ENCODE data around the gene HKDC1.
"Not testable (repeated sequence)": the region's sequence is repeated elsewhere in the genome, so short reads cannot be mapped to it uniquely, and the experiment has no call there.

The HKDC1 gene, protein sequence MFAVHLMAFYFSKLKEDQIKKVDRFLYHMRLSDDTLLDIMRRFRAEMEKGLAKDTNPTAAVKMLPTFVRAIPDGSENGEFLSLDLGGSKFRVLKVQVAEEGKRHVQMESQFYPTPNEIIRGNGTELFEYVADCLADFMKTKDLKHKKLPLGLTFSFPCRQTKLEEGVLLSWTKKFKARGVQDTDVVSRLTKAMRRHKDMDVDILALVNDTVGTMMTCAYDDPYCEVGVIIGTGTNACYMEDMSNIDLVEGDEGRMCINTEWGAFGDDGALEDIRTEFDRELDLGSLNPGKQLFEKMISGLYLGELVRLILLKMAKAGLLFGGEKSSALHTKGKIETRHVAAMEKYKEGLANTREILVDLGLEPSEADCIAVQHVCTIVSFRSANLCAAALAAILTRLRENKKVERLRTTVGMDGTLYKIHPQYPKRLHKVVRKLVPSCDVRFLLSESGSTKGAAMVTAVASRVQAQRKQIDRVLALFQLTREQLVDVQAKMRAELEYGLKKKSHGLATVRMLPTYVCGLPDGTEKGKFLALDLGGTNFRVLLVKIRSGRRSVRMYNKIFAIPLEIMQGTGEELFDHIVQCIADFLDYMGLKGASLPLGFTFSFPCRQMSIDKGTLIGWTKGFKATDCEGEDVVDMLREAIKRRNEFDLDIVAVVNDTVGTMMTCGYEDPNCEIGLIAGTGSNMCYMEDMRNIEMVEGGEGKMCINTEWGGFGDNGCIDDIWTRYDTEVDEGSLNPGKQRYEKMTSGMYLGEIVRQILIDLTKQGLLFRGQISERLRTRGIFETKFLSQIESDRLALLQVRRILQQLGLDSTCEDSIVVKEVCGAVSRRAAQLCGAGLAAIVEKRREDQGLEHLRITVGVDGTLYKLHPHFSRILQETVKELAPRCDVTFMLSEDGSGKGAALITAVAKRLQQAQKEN

DNA sequence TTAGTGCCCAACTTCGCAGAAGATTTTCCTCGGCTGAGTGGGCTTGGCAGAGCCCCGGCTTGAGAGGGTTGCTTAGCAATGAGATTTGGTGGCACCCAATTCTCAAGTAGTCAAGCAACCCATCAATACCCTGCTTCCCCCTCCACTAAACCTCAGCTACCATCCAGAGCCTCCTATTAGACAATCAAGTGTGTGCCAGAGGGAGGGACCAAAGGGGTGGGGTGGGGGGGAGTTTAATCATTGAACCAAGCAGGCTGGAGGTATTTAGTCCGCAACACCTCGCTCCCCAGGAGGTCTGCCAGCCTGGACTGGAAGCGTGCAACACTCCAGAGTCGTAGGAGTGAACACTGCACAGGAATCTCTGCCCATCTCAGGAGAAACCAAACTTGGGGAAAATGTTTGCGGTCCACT, at the start of gene HKDC1:
Gene HKDC1 (plus strand): TSS at position 292 of the 411 bp plus-strand sequence. CDS start 104 bp downstream, at position 396.
- no peak for DNase-seq

DNA sequence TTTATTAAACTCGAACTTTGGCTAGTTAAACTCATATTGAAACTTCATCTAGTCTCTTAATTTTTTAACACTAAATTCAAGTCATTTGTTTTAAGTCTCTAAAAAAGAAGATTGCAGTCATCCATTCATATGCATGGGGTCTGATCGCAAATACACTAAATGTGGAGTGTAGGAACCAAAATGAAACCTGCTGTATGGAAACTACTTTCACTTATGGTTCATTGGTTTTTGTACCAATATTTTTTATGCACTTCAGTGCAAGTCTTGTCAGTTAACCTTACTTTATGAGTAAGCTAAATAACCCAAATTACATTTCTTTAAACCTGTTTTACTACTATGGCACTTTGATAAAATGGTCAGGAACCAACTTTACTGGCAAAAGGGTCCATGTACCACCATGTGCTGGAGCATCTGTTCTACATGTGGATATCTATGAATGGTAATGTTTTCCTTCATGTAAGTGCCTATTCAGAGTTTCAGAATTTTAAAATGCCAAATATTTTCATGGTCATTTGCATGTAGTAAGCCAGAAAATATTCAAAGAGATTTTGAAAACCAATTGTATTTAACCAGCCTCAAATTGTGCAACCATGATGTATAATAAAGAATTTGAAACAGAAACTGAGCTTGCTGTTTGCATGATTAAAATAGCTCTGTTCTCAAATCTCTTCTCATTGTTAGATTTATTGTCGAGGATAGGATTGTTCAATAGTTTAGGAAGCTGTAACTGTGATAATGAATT, 47.7 kb upstream of the HKDC1 start:
- DNase-seq = no peak

DNA sequence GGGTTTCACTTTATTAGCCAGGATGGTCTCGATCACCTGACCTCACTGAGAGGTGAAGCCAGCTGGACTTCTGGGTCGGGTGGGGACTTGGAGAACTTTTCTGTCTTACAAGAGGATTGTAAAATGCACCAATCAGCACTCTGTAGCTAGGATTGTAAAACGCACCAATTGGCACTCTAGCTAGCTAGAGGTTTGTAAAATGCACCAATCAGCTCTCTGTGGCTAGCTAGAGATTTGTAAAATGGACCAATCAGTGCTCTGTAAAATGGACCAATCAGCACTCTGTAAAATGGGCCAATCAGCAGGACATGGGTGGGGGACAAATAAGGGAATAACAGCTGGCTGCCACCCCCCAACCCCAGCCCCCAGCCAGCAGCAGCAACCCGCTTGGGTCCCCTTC, 44.8 kb upstream of the HKDC1 start:
- DNase-seq = not testable (repeated sequence)

DNA sequence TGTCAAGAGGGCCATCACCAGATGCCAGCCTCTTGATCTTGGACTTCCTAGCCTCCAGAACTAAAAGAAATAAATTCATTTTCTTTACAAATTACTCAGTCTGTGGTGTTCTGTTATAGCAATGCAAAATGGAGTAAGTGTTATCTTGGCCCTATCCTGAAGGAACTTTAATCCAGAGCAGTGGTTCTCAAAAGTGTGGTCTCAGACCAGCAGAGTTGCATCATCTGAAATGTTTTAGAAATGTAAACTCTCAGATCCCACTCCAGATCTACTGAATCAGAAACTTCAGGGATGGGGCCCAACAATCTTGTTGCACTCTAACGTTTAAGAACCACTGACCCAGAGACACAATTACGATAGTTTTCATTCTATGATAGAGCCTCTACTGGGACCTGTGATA, 43.3 kb upstream of the HKDC1 start:
- DNase-seq = no peak

DNA sequence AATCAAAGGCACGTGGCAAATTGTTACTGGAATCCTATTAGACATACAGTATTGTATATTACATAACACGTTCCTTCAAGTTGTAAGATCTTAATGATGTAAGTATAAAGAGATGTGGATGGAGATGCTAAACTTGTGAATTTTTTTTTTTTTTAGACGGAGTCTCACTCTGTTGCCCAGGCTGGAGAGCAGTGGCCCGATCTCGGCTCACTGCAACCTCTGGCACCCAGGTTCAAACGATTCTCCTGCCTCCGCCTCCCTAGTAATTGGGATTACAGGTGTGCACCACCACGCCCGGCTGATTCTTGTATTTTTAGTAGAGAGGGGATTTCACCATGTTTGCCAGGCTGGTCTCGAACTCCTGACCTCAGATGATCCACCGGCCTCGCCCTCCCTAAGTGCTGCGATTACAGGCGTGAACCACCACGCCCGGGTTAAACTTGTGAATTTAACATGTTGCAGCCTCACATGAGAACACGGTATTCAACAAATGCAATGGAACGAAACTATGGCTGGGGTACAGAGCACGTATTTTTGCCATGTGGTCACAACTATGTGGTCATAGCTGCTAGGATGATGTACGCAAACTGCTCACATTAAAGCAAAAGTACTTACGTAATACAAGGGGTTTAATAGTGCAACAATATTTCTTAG, 40.9 kb upstream of the HKDC1 start:
- no peak for DNase-seq

DNA sequence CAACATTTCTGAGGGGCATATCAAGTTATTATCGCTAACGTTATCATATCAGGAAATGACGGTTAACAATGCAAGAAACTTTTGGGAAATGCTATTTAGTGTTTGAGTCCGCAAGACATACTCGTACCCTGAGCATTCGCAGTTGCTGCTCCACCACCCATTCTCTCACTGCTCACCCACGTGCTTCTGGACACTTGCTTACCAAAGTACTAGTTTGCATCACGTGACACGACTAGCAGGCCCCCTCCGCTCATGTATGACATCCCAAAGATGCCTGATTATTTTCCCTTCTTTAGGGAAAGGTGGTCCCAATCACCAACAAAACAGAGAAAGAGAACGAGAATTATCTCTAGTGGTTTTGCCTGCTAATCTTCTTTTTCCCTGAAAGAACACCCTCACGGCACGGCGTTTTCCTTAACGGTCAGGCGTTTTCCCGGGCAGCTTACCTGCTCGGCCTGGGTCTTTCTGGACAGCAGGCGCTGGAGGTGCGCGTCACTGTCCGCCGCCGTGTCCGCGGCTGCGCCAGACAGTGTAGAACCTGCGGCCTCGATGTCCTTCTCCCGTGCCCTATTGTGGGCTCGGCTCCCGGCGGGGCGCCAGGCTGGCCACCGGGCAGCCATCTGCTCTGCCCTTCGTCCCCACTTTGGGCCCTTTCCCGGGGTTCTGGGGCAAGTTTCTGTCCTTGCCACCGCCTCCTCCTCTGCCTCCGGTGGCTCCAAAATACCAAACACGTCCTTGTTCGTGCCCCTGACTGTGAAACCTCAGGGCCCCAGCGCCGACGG, 40.2 kb upstream of the HKDC1 start, which contains the start of gene SUPV3L1:
Gene SUPV3L1 (plus strand): TSS at position 492 of the 782 bp plus-strand sequence. CDS start 58 bp downstream, at position 550.
- peak; percentile 83 for DNase-seq

DNA sequence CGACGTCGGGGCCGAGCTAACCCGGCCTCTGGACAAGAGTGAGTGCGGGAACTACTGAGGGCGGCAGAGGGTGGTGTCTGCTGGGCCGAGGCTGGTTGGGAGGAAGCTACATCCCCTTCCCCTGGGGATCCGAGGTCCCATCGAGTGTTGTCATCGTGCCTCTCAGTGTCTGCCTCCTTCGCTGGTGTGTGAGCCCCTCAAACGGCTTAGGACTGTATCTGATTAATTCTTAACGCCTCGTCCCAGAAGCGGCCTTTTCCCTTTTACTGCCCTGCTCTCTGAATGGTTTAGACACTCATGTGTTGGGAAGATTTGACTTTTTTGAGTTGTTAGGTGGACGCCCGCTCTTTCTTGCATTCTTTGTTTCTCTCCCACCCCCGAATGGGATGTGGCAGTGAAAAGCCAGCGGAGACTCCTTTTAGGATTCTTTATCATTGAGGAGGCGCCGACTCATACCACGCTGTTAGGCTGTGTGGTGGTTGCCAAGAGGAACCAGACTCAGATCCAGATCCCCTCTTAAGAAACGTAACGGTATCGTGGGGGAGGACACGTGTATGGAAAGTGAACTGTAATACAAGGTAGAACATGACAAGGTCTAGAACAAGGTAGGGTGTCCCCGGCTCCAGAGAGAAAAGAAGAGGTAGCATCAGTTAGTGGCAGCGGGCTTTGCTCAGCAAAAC, 39.5 kb upstream of the HKDC1 start:
- no peak for DNase-seq

DNA sequence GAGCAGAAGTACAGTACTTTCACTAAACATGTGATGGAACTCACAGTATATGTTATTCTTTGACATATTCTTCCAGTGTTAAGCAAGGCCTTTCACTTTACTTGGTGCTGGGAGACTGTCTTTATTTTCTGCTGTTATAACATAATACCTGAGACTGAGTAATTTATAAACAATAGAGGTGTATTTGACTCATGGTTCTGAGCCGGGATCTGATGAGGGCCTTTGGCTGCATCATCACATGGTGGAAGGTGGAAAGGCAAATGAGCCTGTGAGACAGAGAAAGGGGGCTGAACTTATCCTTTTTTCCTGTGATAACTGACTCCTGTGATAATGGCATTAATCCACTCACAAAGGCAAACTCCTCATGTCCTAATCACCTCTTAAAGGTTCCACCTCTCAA, 38.7 kb upstream of the HKDC1 start:
- no peak for DNase-seq

DNA sequence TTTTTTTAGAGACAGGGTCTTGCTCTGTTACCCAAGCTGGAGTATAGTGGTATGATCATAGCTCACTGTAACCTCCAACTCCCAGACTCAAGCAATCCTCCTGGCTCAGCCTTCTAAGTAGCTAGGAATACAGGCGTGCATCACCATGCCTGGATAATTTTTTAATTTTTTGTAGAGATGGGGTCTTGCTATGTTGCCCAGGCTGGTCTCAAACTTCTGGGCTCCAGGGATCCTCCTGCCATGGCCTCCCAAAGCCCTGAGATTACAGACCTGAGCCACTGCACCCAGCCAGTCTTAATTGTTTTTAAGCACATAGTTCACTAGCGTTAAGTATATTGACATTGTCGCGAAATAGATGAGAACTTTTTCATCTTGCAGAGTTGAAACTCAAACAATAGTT, 38.1 kb upstream of the HKDC1 start:
- DNase-seq = no peak

DNA sequence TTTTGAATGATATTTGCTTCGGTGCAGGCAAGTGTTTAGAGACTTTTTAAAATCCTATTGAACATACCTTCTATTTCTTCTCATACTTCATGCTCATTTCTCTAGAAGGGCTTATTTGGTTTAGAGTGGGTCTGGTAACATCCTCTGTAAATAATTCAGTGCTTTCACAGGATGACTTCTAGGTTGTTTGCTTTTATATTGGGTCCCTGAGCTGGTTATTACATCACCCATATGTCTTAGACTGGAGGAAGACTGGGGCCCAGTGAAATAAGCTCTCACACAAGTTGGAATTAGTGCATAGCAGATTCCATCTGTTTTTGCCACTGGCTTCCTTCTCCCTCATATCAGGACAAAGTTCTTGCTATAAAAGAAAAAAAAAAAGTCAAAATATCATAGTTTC, 33.6 kb upstream of the HKDC1 start:
- DNase-seq = no peak

DNA sequence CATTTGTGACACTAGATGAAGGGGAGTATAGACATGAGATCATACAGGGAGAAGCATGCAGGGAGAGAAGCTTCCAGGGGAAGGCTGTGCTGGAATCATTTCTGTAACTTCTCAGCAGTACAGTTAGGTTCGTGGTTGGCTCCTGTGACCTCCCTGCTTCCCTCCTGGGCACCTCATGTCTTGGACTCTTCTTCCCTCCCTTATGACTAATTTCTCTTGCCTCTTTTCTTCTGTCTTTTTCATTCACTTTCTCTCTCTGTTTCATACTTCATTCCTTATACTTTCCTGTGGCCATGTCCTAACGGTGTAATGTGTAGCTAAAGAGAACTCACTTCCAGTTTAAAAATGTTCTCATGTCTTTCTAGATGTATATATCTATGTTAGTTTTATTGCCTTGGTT, 19.1 kb upstream of the HKDC1 start:
- DNase-seq = no peak

DNA sequence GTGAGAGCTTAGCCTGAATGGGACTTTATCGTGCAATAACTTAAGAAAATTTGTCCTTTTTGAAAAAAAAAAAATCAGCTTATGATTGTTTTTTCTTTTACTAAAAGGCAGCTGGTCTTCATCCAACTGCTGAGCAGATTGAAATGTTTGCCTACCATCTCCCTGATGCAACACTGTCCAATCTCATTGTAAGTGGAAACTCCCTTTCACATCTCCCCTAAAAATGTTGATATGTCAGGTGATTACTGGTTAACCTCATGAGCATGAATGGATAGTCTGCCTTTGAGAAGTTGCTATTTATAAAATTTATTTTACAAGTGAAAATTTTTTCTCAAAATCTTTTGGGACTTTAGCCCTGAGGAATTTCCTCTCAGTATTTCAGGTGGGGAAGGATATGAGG, 17.8 kb upstream of the HKDC1 start:
- DNase-seq = no peak

DNA sequence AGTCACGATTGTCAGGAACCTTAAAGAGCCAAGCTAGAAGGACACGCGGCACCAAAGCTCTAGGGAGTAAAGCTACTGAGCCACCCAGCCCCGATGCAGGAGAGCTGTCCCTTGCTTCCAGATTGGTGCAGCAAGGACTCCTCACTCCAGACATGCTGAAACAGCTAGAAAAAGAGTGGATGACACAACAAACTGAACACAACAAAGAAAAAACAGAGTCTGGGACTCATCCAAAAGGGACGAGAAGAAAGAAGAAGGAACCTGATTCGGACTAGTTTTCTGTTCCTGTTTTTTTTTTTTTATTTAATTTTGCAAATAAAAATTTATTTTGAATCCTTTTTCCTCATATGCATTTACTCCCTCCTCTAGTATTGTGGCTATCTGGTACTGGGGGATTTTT, 11.4 kb upstream of the HKDC1 start:
- no peak for DNase-seq

DNA sequence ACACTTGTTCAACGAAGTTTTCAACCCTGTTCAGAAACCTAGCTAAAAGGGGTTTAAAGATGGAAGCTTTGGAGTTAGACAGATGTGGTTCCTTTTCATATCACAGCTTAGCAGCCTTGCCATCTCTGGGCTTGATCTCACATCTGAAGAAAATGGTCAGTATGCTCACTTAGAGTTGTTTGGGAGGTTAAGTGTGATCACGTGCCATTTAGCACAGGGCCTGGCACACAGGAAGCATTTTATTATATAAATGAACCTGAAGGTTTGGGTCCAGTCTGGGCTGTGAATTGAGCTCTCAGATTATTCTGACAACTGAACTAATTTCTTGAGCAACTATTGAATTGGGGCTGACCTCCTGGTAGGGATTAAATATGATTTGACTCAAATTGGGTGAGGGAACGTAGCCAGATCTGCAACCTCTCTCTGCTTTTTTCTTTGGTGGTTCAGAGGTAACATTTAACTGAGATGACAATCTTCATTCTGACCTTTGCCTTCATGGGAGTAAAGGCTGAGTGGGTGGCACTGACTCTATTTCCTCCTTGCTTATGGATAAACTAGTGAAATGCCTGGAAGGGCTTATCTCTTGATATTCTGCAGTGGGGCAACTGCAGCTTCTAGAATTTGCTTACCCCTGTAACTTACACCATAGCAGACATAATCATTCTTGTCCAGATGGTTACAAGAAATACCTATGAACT, 10.2 kb upstream of the HKDC1 start:
- no peak for DNase-seq

DNA sequence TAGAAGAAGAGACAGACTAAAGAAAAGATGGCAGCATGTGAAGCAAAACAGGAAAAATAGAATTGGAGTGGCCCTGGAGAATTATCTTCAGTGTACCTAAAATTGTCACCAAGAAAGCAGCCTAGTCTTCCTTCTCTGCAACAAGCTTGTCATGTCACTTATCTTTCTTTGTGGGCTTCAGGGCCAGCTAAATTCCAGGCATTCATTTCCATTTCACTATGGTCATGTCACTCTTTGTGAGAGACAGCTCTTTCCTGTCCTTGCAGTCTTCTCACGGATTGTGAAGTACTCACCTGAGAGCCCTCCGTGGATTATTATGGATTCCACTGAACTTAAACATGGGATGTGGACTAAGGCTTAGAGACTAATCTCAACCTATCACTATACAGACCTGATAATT, 9.0 kb upstream of the HKDC1 start:
- no peak for DNase-seq

DNA sequence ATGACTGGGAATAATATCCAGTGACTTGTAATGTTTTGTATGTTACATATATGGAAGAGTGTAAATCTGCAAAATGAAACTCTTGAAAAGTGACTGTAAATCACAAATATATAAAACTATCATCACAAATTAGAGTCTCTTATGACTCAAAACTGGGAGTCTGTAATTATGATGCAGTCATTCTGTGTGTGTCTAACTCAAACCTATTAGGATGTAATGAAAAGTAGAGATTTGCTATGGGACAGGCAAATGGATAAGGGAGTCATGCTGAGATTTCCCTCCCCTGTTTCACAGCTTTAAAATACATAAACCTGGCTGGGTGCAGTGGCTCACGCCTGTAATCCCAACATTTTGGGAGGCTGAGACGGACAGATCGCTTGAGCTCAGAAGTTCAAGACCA, 8.6 kb upstream of the HKDC1 start:
- DNase-seq = no peak

DNA sequence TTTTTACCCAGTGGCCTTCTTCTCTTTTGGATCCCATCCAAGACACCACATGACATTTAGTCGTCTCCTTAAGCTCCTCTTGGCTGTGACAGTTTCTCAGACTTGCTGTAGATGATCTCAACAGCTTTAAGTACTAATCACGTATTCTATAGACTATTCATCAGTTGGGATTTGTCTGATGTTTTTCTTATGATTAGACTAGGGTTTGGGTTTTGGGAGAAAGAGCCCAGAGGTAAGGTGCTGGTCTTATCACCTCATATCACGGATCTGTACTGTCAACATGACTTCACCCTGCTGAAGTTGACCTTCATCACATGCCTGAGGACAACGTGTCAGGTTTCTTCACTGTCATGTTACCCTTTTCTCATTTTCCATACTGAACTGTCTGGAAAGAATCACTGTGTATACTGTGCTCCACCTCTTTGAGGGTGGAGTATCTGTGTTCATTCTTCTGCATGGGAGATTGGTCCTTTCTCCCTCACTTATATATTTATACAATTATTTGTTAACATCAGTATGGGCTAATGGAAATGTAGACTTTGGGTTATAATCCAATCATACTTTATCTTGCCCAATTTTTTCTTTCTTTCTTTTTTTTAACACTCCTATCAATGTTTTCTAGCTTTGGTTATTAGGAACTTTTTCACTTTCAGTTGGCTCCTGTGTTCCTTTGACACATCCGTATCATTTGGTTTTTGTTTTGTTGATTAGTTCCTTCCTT, 6.4 kb upstream of the HKDC1 start:
- DNase-seq = no peak

DNA sequence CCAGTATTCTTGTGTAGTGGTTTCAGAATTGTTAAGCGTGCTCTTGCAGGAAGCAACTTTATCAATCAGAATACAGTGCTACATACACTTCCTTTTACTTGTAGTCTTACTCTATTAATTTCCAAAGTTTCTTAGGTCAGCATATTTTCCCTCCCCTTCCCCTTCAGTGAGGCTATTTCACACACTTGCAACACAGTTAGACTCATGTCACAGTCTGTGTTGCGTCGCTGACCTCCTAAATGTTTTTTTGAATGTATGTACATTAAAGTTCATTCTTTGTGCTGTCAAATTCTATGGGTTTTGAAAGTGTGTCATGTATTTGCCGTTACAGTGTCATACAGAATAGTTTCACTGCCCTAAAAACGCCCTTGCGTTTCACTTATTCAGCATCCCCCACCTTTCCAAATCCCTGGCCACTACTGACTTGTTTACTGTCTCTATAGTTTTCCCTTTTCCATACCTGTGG, 5.4 kb upstream of the HKDC1 start:
- DNase-seq = no peak

DNA sequence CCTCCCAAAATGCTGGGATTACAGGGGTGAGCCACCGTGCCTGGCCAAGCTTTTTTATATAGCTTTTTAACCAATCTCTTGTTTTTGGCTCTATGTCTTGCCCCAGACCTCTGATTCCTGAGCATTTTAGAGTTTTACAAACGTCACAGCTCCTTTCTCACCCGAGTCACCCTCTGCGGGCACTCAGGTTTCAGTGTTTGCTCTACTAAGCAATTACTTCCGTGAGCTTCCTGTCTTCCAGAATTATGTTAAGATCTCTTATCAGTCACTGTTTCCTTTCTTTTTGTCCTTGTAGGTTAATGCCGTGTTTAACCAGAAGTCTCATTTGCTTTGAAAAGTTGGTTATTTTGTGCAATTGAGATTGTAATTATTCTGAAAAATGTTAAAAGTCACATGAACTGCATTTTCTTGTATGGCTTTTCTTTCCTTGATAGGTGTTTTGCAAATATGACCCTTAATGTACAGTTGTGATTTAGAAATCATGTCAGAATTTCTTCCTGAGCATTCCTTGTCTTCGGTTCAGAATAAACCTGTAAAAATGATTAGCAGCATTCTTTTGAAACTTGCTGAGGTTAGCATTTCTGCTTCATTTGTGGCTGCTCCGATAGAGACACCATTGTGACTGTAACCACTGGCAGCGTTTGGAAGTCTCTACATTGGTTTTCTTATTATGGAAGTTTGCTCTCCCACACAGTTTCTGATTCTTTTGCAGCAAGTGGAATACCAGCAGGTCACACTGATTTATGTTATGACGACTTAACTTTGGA, 4.5 kb upstream of the HKDC1 start:
- no peak for DNase-seq

Data from NCI-H1105 (cell line).